D721Med (cell line): Measurements from ENCODE around the gene AMER1.

Experiments
- DNase-seq: peaks from one replicate; pipeline ENCODE4 v3.0.0; 2011; ENCODE audit warnings: low spot score; ENCODE audit not compliant: insufficient read length
- FAIRE-seq: peaks from 2 replicates; lab custom pipeline; 2011; peaks lifted over from hg19 to GRCh38; lab: Jason Lieb, UNC
- CTCF ChIP-seq: IDR thresholded peaks from 2 replicates; pipeline ENCODE4 v1.5.1; 2012; ENCODE audit warnings: mild to moderate bottlenecking, control low read depth; ENCODE audit not compliant: insufficient read depth; ENCODE audit errors: missing control alignments

The AMER1 gene

GRCh38 chrX:64186974-64187761, 18.3 kb downstream of the AMER1 start:
- TF ChIP-seq CTCF: no peak
- no peak for DNase-seq
- FAIRE-seq: no peak

GRCh38 chrX:64184396-64184795, 21.1 kb downstream of the AMER1 start:
- no peak for TF ChIP-seq CTCF
- DNase-seq (no peak), FAIRE-seq (no peak)

GRCh38 chrX:64182208-64182607, 23.3 kb downstream of the AMER1 start:
- DNase-seq (no peak), FAIRE-seq (no peak)
- TF ChIP-seq CTCF: no peak

DNA sequence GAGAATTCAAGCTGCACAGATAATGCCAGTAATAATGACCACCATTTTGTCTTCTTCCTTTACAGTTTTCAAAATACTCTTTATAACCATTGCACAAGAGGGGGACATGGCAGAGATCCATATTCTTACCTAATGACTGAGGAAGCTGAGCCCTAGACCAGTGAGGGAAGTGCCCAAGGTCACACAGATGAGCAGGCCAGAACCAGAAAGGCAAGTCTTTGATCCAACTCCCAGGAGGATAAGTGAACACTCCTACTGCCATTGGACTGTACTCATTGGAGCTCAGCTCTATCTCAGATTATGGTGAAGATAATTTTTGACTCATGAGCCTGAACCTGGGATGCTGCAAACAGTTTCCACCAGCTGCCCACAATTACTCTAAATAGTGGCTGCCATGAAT, 28.6 kb downstream of the AMER1 start:
- DNase-seq: no peak
- no peak for FAIRE-seq
- TF ChIP-seq CTCF: no peak

DNA sequence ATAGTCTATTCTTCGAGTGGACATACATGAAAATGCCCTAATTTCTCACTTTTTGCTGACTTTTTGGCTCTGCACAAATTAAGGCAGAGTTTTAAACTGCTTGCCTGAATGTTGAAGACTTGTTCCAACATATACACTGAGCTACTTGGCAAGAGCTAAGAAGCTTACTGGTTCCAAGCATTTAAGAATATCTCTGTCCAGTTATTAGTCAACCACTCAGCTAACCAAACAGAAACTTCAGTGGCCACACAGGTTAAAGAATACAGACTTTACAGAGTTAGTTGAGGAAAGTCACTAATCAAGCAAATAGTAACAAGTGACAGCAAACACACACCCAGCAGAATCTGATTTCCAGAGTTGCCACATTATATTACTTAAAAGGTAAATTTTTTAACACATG, 35.5 kb downstream of the AMER1 start:
- TF ChIP-seq CTCF: no peak
- DNase-seq: no peak

GRCh38 chrX:64152857-64153256, 52.7 kb downstream of the AMER1 start:
- no peak for TF ChIP-seq CTCF
- DNase-seq (no peak), FAIRE-seq (no peak)

More for the DNA sequence above, 35.5 kb downstream of the AMER1 start:
- FAIRE-seq: no peak

DNA sequence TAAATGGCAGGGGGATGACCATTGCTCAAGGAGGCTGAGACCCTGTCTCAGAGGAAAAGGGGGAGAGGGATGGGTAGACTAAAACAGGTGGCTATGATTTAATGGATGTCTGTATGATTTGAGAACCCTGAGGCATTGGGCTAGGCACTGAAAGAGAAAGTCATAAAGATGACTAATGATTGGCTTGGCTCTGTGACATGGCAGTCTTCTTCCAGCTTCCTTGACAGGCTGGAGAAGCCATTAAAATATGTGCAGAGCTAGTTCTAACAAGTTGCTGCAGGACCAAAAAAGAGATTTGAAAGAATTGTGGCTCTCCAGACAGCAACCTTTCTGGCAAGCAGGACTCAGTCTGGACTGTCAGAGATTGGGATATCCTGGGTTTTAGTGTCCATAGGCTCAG, 53.6 kb downstream of the AMER1 start:
- no peak for DNase-seq
- FAIRE-seq: no peak
- TF ChIP-seq CTCF: no peak
